Panc1 (cell line): ENCODE measurements around the gene GRIA4. TPM values are rescaled to one million over a fixed set of nuclear protein-coding genes. Genes with fewer than 3 reads are reported as not detected.
A peak's percentile ranks its signal among the peaks of the same experiment; 100 is the strongest.

ENCODE experiments used
- ATAC-seq: fragments of 200-7000 bp; cut with Tn5 transposase; 2 replicates; pipeline ENCODE4 v1.9.1; 2020; ENCODE audit warnings: mild to moderate bottlenecking, moderate library complexity
- BruUV-seq: library from RNA; stranded (reverse); fragments of 400-500 nt; replicated peaks from 2 replicates; lab custom pipeline; 2021; lab: Mats Ljungman, UMichigan
- CTCF ChIA-PET: fragments of 300-600 bp; sonication (Branson Sonifier 250); formaldehyde crosslinking; loops from one replicate; lab custom pipeline; 2022; ENCODE audit warnings: antibody characterized with exemption; lab: Charles Lee
- POLR2A ChIA-PET: fragments of 300-600 bp; sonication (Branson Sonifier 250); formaldehyde crosslinking; loops from one replicate; lab custom pipeline; 2022; ENCODE audit warnings: antibody characterized with exemption; lab: Charles Lee
- DNase-seq: peaks from one replicate; pipeline ENCODE4 v3.0.0-alpha.2; 2010; ENCODE audit warnings: low read depth, low spot score
- H3K27ac ChIP-seq: 2 replicates; pipeline ENCODE4 v1.5.1; 2011; ENCODE audit warnings: mild to moderate bottlenecking, low read length, inconsistent platforms
- H3K27me3 ChIP-seq: fragments of 200-500 bp; sonication (Bioruptor generic); 2 replicates; pipeline ENCODE4 v1.6.0; 2014; ENCODE audit warnings: low read length, inconsistent platforms; ENCODE audit not compliant: control insufficient read depth, insufficient read depth
- H3K36me3 ChIP-seq: fragments of 200-500 bp; sonication (Bioruptor generic); 2 replicates; pipeline ENCODE4 v1.5.1; 2014; ENCODE audit warnings: inconsistent platforms, mild to moderate bottlenecking, low read length, moderate library complexity; ENCODE audit not compliant: control insufficient read depth, insufficient read depth
- H3K4me1 ChIP-seq: 2 replicates; pipeline ENCODE4 v1.5.1; 2011; ENCODE audit warnings: inconsistent platforms, mild to moderate bottlenecking, low read length, moderate library complexity; ENCODE audit not compliant: control insufficient read depth, insufficient read depth
- H3K4me3 ChIP-seq, 2 experiments: 2 replicates each; pipeline ENCODE4 v1.5.1; 2011 to 2012; ENCODE audit warnings: low read depth in 2 of 2, low read length in 2 of 2, mild to moderate bottlenecking in 2 of 2, inconsistent platforms in 1 of 2, moderate library complexity in 1 of 2
- H3K9me3 ChIP-seq: fragments of 200-500 bp; sonication (Bioruptor generic); 2 replicates; pipeline ENCODE4 v1.5.1; 2014; ENCODE audit warnings: low read depth, mild to moderate bottlenecking, inconsistent platforms, low read length, moderate library complexity; ENCODE audit not compliant: control insufficient read depth, insufficient read depth
- POLR2AphosphoS5 ChIP-seq: IDR thresholded peaks from 2 replicates; pipeline ENCODE4 v1.6.1; 2012; ENCODE audit warnings: mild to moderate bottlenecking, low read depth, low read length, moderate library complexity
- SIN3A ChIP-seq: IDR thresholded peaks from 2 replicates; pipeline ENCODE4 v1.6.1; 2012; ENCODE audit warnings: low read depth, mild to moderate bottlenecking, low read length, moderate library complexity, borderline replicate concordance; ENCODE audit not compliant: insufficient read depth
- TCF7L2 ChIP-seq: IDR thresholded peaks from 2 replicates; pipeline ENCODE4 v1.6.1; 2011; ENCODE audit warnings: mild to moderate bottlenecking, low read depth, low read length, inconsistent platforms
- in situ Hi-C: cut with HindIII; loops from 2 replicates; pipeline ENCODE4 v1.10.0; 2016; ENCODE audit warnings: low sequenced_read_pairs, low pct_unique_long_range_greater_than_20kb
- intact Hi-C: fragments of 100-400 bp; cut with micrococcal nuclease; formaldehyde crosslinking; loops from one replicate; pipeline ENCODE4 v1.10.0; 2022; ENCODE audit not compliant: unreplicated experiment
- total RNA-seq: library from RNA; stranded (reverse); gene quantifications from one replicate; pipeline ENCODE4 v1.2.1, GENCODE V29; 2021; ENCODE audit not compliant: unreplicated experiment
- TF ChIP-seq, protein P1 (sequence below): fragments of 450-650 bp; IDR thresholded peaks from 2 replicates; pipeline ENCODE4 v1.5.1; 2017; ENCODE audit warnings: mild to moderate bottlenecking
- TF ChIP-seq, protein P2 (sequence below), 2 experiments: IDR thresholded peaks; 2 replicates each; pipeline ENCODE4 v1.6.1; 2011 to 2012; ENCODE audit warnings: low read depth in 2 of 2, control low read depth in 1 of 2, low read length in 1 of 2, mild to moderate bottlenecking in 1 of 2, moderate library complexity in 1 of 2; ENCODE audit not compliant: insufficient read depth in 1 of 2

The GRIA4 gene
- total RNA-seq, 1 experiment from 2014 or later: not detected

- ATAC-seq: no peak
- no peaks in the 10 kb centered on the region for H3K4me1 ChIP-seq
- intact Hi-C loops (no loop called here), in situ Hi-C loops (no loop called here)
- no peaks in the 10 kb centered on the region for H3K27me3 ChIP-seq
- no peak overlapping the region for H3K27ac ChIP-seq
- no peak for DNase-seq
- TF ChIP-seq TCF7L2 (no peak), SIN3A (no peak), POLR2AphosphoS5 (no peak)
- TF ChIP-seq, protein P1, sequence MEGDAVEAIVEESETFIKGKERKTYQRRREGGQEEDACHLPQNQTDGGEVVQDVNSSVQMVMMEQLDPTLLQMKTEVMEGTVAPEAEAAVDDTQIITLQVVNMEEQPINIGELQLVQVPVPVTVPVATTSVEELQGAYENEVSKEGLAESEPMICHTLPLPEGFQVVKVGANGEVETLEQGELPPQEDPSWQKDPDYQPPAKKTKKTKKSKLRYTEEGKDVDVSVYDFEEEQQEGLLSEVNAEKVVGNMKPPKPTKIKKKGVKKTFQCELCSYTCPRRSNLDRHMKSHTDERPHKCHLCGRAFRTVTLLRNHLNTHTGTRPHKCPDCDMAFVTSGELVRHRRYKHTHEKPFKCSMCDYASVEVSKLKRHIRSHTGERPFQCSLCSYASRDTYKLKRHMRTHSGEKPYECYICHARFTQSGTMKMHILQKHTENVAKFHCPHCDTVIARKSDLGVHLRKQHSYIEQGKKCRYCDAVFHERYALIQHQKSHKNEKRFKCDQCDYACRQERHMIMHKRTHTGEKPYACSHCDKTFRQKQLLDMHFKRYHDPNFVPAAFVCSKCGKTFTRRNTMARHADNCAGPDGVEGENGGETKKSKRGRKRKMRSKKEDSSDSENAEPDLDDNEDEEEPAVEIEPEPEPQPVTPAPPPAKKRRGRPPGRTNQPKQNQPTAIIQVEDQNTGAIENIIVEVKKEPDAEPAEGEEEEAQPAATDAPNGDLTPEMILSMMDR: no peak
- TF ChIP-seq, protein P2, sequence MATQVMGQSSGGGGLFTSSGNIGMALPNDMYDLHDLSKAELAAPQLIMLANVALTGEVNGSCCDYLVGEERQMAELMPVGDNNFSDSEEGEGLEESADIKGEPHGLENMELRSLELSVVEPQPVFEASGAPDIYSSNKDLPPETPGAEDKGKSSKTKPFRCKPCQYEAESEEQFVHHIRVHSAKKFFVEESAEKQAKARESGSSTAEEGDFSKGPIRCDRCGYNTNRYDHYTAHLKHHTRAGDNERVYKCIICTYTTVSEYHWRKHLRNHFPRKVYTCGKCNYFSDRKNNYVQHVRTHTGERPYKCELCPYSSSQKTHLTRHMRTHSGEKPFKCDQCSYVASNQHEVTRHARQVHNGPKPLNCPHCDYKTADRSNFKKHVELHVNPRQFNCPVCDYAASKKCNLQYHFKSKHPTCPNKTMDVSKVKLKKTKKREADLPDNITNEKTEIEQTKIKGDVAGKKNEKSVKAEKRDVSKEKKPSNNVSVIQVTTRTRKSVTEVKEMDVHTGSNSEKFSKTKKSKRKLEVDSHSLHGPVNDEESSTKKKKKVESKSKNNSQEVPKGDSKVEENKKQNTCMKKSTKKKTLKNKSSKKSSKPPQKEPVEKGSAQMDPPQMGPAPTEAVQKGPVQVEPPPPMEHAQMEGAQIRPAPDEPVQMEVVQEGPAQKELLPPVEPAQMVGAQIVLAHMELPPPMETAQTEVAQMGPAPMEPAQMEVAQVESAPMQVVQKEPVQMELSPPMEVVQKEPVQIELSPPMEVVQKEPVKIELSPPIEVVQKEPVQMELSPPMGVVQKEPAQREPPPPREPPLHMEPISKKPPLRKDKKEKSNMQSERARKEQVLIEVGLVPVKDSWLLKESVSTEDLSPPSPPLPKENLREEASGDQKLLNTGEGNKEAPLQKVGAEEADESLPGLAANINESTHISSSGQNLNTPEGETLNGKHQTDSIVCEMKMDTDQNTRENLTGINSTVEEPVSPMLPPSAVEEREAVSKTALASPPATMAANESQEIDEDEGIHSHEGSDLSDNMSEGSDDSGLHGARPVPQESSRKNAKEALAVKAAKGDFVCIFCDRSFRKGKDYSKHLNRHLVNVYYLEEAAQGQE (IDR thresholded peaks at IDR 0.05; ENCODE audit: insufficient read depth in 1 of 2, low read depth in 2 of 2, low read length in 1 of 2): no peak
- H3K9me3 ChIP-seq: no peaks in the 10 kb centered on the region
- no TSS peak for BruUV-seq
- ChIA-PET POLR2A (no interaction called here), CTCF (no interaction called here)
- no peak overlapping the region for H3K4me3 ChIP-seq
- no peaks in the 10 kb centered on the region for H3K36me3 ChIP-seq
These were observed 420.7 kb downstream of the GRIA4 start for GRCh38 chr11:106030609-106031008.

- no peak for ATAC-seq
- CTCF ChIA-PET: no interaction called here
- no peak overlapping the region for H3K27ac ChIP-seq
These were observed 421.4 kb downstream of the GRIA4 start for GRCh38 chr11:106031202-106031810.

More at GRCh38 chr11:106031202-106031810, 421.4 kb downstream of the GRIA4 start:
- H3K4me3 ChIP-seq: no peak overlapping the region
- no peaks in the 10 kb centered on the region for H3K9me3 ChIP-seq
- intact Hi-C loops: no loop called here
- no peaks in the 10 kb centered on the region for H3K4me1 ChIP-seq
- no peaks in the 10 kb centered on the region for H3K27me3 ChIP-seq
- H3K36me3 ChIP-seq: no peaks in the 10 kb centered on the region
- POLR2A ChIA-PET: no interaction called here
- no peak for TF ChIP-seq POLR2AphosphoS5
- TF ChIP-seq SIN3A: no peak
- TF ChIP-seq, protein P2 (IDR thresholded peaks at IDR 0.05; ENCODE audit: insufficient read depth in 1 of 2, low read depth in 2 of 2, low read length in 1 of 2): no peak
- no peak for TF ChIP-seq TCF7L2
- TF ChIP-seq, protein P1: no peak
- DNase-seq: peak; percentile 36
- no TSS peak for BruUV-seq
- in situ Hi-C loops: no loop called here
